ENCODE results near the gene LAMC2.
"Not testable (repeated sequence)": the region's sequence is repeated elsewhere in the genome, so short reads cannot be mapped to it uniquely, and the experiment has no call there.

Gene LAMC2

DNA sequence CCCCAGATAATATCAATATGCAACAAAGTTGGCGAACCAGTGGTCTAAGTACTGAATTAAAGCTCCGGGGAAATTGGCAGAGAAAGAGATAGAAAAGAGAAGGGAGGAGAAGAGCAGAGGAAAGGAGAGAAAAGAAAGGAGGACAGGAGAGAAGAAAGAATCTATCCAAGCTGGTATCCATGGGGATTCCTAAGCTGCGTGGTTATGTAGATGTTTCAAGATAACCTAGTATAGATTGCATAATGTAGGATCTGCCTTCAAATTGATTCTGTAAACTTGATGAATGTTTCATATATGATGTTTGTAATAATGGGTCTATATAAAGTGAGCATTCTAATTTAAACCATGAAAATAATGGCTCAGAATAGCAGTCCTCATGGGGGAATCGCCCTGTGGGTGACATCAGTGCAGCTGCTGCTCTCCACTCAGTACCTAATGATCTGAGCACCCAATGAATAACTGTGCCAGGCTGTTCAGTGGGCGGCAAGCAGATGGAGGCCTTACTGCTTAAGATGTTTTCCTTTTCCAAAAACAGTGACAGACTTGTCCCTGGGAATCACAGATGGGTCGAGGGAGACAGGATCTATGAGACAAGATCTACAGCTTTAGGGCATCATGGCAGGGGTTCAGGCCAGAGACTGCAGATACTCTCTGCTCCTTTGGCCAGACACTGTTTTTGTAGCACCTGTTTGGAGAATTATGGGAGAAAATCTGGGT is 78.0 kb downstream of the LAMC2 start:
- DNase-seq (ENCODE audit: low spot score): no peak

- peak; percentile 39 for DNase-seq (ENCODE audit: low spot score)
Observed at GRCh38 chr1:183267646-183268431, 81.8 kb downstream of the LAMC2 start.

GRCh38 chr1:183270541-183271141 is 84.6 kb downstream of the LAMC2 start:
- no peak for DNase-seq (ENCODE audit: low spot score)

DNA sequence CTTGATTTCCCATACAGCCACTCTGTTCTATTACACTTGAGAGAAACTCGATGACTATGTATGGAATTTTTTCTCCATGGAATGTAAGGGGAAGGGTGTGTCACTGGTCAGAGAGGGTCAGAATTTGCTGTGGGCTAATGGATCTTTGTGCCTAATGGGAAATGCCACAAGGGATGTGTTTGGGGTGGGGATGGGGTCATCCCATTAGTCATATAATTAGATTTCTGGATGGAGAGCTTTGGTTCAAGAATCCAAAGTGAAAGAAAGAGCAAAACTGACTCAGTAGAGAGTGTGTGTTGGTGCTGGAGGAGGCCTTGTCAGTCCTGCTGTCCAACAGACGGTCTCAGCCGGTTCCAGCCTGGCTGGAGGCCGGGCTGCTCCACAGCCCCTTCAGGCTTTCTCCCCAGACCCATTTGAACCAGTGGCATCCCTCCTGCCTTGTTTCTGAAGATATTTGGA is 86.4 kb downstream of the LAMC2 start:
- DNase-seq (ENCODE audit: low spot score): no peak

- no peak for DNase-seq (ENCODE audit: low spot score)
Observed at GRCh38 chr1:183273300-183273699, 87.2 kb downstream of the LAMC2 start.

DNA sequence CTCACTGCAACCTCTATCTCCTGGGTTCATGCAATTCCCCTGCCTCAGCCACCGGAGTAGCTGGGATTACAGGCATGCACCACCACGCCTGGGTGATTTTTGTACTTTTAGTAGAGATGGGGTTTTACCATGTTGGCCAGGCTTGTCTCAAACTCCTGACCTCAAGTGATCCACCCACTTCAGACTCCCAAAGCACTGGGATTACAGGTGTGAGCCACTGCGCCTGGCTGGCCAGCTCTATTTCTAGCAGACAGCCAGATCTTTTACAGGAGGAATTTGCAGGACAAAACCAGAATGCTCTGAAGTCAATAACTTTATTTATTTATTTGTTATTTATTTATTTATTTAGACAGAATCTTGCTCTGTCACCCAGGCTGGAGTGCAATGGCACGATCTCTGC is 87.9 kb downstream of the LAMC2 start:
- not testable (repeated sequence) for DNase-seq (ENCODE audit: low spot score)

- no peak for DNase-seq (ENCODE audit: low spot score)
Observed at GRCh38 chr1:183274836-183275235, 88.8 kb downstream of the LAMC2 start.

- no peak for DNase-seq (ENCODE audit: low spot score)
Observed at GRCh38 chr1:183275322-183275721, 89.3 kb downstream of the LAMC2 start.

DNA sequence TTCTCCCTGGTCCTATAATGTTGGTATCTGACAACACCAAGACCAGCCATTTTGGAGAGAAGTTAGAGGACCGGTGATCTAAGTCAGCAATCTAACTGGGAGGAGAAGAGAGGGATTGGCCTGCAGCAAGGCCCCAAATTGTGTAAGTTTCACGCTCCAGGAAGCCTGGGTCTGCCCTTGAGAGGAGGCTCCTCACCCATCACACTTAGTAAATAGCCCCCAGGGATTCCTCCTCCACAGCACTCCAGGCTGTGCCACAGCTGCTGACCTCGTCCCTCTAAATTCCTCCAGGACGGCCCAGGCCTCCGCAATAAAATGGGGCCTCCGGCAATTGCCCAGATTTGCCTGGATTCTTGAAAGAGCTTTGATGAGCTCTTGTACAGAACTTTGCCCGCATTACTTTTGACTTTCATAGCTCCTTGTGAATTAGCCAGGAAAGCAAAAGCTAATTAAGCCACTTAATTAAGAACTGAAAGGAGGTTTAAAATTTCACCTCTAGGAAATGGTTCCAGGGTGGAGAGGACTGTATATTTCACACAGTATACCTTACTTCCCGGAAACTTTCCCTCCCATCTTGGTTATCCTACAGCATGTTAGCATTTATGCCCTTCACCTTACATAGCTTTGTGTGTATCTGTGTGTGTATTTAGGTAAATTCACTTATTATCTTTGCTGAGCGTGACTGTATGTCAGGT is 90.5 kb downstream of the LAMC2 start:
- DNase-seq (ENCODE audit: low spot score): no peak

- DNase-seq (ENCODE audit: low spot score): peak; percentile 29
Observed at GRCh38 chr1:183277821-183278738, 92.0 kb downstream of the LAMC2 start.

GRCh38 chr1:183278739-183279591 is 92.9 kb downstream of the LAMC2 start:
- no peak for DNase-seq (ENCODE audit: low spot score)

GRCh38 chr1:183279835-183280234 is 93.8 kb downstream of the LAMC2 start:
- DNase-seq (ENCODE audit: low spot score): no peak

DNA sequence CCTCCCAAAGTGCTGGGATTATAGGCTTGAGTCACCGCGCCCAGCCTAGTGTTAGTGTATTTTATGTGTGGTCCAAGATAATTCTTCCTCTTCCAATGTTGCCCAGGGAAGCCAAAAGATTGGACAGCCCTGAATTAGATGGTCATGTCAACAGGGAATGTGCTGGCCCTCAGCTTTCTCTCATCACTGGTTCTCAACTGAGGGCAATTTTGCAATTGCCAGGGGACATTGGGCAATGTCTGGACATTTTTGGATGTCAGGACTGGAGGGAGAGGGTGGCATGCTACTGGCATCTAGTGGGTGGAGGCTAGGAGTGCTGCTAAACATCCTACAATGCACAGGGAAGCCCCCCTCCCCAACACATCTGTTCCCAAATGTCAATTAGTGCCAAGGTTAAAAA is 95.0 kb downstream of the LAMC2 start:
- no peak for DNase-seq (ENCODE audit: low spot score)

DNA sequence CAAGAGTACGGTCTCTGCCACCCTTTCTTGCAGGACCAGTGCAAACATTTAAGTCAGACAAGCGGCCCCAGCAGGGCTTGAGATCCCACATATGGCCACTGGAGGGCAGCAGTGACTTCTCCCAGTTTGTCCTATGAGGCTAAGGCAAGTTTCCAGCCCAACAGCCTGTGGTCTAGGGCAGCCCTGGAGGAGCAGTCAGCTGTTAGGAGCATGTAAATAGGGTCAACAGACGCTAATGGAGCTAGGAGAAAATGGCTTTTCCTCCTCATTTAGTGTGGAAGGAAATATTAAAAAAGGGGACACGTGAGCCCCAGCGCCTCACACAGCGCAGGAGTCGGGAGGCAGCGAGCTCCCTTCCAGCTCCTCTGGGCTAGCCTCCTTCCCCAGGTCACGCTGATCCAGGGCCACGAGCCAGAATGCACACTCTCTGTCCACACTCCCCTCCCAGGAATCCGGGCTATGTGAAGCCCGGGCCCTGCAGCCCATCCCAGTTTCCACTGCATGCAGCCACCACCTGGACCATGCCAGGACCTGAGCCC is 95.6 kb downstream of the LAMC2 start:
- peak; percentile 76 for DNase-seq (ENCODE audit: low spot score)

DNA sequence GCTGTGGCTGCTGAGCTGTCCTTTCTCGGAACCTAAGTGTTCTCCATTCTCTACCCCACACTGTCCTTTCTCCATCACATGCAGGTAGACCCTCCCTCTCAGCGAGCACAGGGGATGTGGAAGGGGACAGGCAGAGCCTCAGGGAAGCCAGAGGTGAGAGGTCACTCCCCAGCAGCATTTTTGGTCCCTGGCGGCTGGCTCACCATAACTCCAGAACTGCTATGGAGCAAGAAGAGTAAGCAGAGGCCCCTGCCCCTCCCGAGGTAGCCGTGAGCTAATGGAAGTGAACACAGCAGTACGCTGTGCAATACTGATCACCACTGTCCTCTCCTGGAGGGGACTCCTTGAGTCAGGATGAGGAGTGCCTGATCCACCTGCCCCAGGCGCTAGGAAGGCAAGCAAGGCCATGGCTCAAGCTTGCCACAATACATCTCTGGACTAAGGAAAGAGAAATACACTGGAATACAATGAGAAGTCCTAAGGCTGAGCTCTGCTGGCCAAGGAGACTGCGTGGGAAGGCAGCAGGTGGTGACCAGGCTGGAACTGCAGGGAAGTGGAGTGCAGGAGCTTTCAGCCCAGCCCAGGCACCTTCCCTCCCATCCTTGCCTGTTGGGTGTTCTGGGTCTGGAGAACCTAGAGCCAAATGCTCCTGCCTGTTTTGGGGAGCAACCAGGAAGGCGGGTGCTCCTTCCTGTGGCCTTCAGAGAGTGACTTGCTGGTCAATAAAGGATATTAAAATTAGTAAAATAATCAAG is 96.2 kb downstream of the LAMC2 start:
- DNase-seq (ENCODE audit: low spot score): no peak

GRCh38 chr1:183283286-183283685 is 97.2 kb downstream of the LAMC2 start:
- no peak for DNase-seq (ENCODE audit: low spot score)

- DNase-seq (ENCODE audit: low spot score): no peak
Observed at GRCh38 chr1:183284086-183284485, 98.0 kb downstream of the LAMC2 start.

GRCh38 chr1:183285256-183285655 is 99.2 kb downstream of the LAMC2 start:
- DNase-seq (ENCODE audit: low spot score): no peak

- DNase-seq (ENCODE audit: low spot score): peak; percentile 19
Observed at GRCh38 chr1:183285746-183286145, 99.7 kb downstream of the LAMC2 start.

All from RKO (cell line).